ENCODE data around the gene BPIFB2. TPM values are rescaled to one million over a fixed set of nuclear protein-coding genes. Genes with fewer than 3 reads are reported as not detected.

Gene BPIFB2
- polyA plus RNA-seq, 1 donor from 2014 or later, result not detected

DNA sequence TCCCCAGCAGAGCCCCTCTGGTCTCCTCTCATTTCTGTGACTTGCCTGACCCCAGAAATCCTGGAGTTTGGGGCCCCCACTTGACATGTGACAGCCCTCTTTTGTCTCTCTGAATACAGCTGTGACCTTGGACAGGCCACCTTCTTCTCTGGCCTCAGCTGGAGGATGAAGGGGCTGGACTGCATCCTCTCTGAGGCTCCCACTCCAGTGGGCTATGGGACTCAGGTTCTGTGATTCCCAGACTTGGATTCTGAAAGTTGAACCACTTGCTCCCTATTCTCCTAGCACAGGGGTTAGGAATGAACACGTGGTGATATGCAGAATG is 55.3 kb downstream of the BPIFB2 start:
- no peak overlapping the region for H3K4me3 ChIP-seq (ENCODE audit: low read length)
- H4K20me1 ChIP-seq (ENCODE audit: insufficient read depth), result no peaks in the 10 kb centered on the region
- TF ChIP-seq POLR2AphosphoS5 (IDR thresholded peaks at IDR 0.05) (no peak), EP300 (conservative IDR thresholded peaks at IDR 0.05; ENCODE audit: poor library complexity, severe bottlenecking) (no peak), EZH2 (IDR thresholded peaks at IDR 0.05; ENCODE audit: borderline replicate concordance, insufficient read depth, low read length, poor library complexity, severe bottlenecking) (no peak), RAD21 (conservative IDR thresholded peaks at IDR 0.05) (no peak), TAF1 (IDR thresholded peaks at IDR 0.05; ENCODE audit: low read depth) (no peak), MXI1 (conservative IDR thresholded peaks at IDR 0.05; ENCODE audit: poor library complexity, severe bottlenecking) (no peak), SMC3 (conservative IDR thresholded peaks at IDR 0.05; ENCODE audit: poor library complexity) (no peak)
- TF ChIP-seq, protein P1, sequence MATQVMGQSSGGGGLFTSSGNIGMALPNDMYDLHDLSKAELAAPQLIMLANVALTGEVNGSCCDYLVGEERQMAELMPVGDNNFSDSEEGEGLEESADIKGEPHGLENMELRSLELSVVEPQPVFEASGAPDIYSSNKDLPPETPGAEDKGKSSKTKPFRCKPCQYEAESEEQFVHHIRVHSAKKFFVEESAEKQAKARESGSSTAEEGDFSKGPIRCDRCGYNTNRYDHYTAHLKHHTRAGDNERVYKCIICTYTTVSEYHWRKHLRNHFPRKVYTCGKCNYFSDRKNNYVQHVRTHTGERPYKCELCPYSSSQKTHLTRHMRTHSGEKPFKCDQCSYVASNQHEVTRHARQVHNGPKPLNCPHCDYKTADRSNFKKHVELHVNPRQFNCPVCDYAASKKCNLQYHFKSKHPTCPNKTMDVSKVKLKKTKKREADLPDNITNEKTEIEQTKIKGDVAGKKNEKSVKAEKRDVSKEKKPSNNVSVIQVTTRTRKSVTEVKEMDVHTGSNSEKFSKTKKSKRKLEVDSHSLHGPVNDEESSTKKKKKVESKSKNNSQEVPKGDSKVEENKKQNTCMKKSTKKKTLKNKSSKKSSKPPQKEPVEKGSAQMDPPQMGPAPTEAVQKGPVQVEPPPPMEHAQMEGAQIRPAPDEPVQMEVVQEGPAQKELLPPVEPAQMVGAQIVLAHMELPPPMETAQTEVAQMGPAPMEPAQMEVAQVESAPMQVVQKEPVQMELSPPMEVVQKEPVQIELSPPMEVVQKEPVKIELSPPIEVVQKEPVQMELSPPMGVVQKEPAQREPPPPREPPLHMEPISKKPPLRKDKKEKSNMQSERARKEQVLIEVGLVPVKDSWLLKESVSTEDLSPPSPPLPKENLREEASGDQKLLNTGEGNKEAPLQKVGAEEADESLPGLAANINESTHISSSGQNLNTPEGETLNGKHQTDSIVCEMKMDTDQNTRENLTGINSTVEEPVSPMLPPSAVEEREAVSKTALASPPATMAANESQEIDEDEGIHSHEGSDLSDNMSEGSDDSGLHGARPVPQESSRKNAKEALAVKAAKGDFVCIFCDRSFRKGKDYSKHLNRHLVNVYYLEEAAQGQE (IDR thresholded peaks at IDR 0.05; ENCODE audit: borderline replicate concordance), result no peak
- TF ChIP-seq, protein P2, sequence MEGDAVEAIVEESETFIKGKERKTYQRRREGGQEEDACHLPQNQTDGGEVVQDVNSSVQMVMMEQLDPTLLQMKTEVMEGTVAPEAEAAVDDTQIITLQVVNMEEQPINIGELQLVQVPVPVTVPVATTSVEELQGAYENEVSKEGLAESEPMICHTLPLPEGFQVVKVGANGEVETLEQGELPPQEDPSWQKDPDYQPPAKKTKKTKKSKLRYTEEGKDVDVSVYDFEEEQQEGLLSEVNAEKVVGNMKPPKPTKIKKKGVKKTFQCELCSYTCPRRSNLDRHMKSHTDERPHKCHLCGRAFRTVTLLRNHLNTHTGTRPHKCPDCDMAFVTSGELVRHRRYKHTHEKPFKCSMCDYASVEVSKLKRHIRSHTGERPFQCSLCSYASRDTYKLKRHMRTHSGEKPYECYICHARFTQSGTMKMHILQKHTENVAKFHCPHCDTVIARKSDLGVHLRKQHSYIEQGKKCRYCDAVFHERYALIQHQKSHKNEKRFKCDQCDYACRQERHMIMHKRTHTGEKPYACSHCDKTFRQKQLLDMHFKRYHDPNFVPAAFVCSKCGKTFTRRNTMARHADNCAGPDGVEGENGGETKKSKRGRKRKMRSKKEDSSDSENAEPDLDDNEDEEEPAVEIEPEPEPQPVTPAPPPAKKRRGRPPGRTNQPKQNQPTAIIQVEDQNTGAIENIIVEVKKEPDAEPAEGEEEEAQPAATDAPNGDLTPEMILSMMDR (IDR thresholded peaks at IDR 0.05; ENCODE audit: poor library complexity, severe bottlenecking), result no peak
- no peak overlapping the region for H2AFZ ChIP-seq (ENCODE audit: low read depth, low read length)
- no peak overlapping the region for H3K4me2 ChIP-seq (ENCODE audit: low read length)
- H3K9me2 ChIP-seq (ENCODE audit: insufficient read depth, low read length), result no peaks in the 10 kb centered on the region
- no peak overlapping the region for H3K9ac ChIP-seq (ENCODE audit: low read length)
- H3K79me2 ChIP-seq (replicated peaks; ENCODE audit: insufficient read depth, low read length), result no peaks in the 10 kb centered on the region
- H3F3A ChIP-seq (ENCODE audit: insufficient read depth, low read length, poor library complexity, severe bottlenecking), result no peaks in the 10 kb centered on the region
- no peaks in the 10 kb centered on the region for H3K27me3 ChIP-seq (ENCODE audit: insufficient read depth, low read depth, low read length)
- no peaks in the 10 kb centered on the region for H3K36me3 ChIP-seq (ENCODE audit: insufficient read depth, low read length)
- H3K27ac ChIP-seq (ENCODE audit: low read length), result no peak overlapping the region
- no peaks in the 10 kb centered on the region for H3K9me3 ChIP-seq (ENCODE audit: low read length)

DNA sequence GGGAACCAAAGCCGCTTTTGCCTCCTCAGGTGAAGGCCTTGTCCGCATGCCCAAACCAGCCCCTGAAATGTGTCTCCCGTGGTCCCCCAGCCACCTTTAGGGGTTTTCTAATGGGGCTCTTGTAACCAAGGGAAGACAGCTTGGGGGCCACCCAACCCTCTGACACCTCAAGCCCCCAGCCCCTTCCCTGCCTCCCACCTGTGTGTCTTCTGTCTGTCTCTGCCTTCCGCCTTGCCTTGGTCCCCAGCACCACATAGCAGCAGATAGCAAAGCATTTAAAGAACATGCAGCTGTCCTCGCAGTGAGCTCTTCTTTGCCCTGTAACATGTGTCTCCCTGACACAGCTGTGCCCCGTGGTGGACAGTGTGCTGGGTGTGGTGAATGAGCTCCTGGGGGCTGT is 55.8 kb downstream of the BPIFB2 start:
- Histone ChIP-seq H3K9me3 (ENCODE audit: low read length) (no peaks in the 10 kb centered on the region), H3K9me2 (ENCODE audit: insufficient read depth, low read length) (no peaks in the 10 kb centered on the region), H3K36me3 (ENCODE audit: insufficient read depth, low read length) (no peaks in the 10 kb centered on the region), H3K27me3 (ENCODE audit: insufficient read depth, low read depth, low read length) (no peaks in the 10 kb centered on the region), H2AFZ (ENCODE audit: low read depth, low read length) (no peak overlapping the region), H4K20me1 (ENCODE audit: insufficient read depth) (no peaks in the 10 kb centered on the region), H3F3A (ENCODE audit: insufficient read depth, low read length, poor library complexity, severe bottlenecking) (no peaks in the 10 kb centered on the region), H3K4me2 (ENCODE audit: low read length) (no peak overlapping the region), H3K27ac (ENCODE audit: low read length) (no peak overlapping the region), H3K79me2 (replicated peaks; ENCODE audit: insufficient read depth, low read length) (no peaks in the 10 kb centered on the region), H3K9ac (ENCODE audit: low read length) (no peak overlapping the region), H3K4me3 (ENCODE audit: low read length) (no peak overlapping the region)
- no peak for TF ChIP-seq MXI1 (conservative IDR thresholded peaks at IDR 0.05; ENCODE audit: poor library complexity, severe bottlenecking)
- TF ChIP-seq, protein P1 (IDR thresholded peaks at IDR 0.05; ENCODE audit: borderline replicate concordance), result no peak
- TF ChIP-seq EZH2 (IDR thresholded peaks at IDR 0.05; ENCODE audit: borderline replicate concordance, insufficient read depth, low read length, poor library complexity, severe bottlenecking), result no peak
- TF ChIP-seq EP300 (conservative IDR thresholded peaks at IDR 0.05; ENCODE audit: poor library complexity, severe bottlenecking), result no peak
- no peak for TF ChIP-seq POLR2AphosphoS5 (IDR thresholded peaks at IDR 0.05)
- TF ChIP-seq SMC3 (conservative IDR thresholded peaks at IDR 0.05; ENCODE audit: poor library complexity), result no peak
- no peak for TF ChIP-seq TAF1 (IDR thresholded peaks at IDR 0.05; ENCODE audit: low read depth)
- TF ChIP-seq RAD21 (conservative IDR thresholded peaks at IDR 0.05), result no peak
- TF ChIP-seq, protein P2 (IDR thresholded peaks at IDR 0.05; ENCODE audit: poor library complexity, severe bottlenecking), result no peak

Measured in neural cell (in vitro differentiated cells).